A549 (cell line): ENCODE measurements around the gene HINT2.

Source experiments
- BHLHE40 ChIP-seq: IDR thresholded peaks from 2 replicates; pipeline ENCODE4 v1.6.1; 2012; ENCODE audit warnings: low read depth, low read length, inconsistent platforms
- CEBPB ChIP-seq, 2 experiments: fragments of >200 bp in 1 of 2; sonication (Bioruptor Twin) in 1 of 2; formaldehyde crosslinking in 1 of 2; IDR thresholded peaks; 2 replicates each; pipeline ENCODE4 v1.6.1; 2012 to 2016
- EP300 ChIP-seq, 2 experiments: fragments of >200 bp; sonication (Bioruptor Twin); formaldehyde crosslinking; IDR thresholded peaks; 2 replicates in 1 of 2; 3 replicates in 1 of 2; pipeline ENCODE4 v1.6.1; 2016 to 2017
- FOXS1 ChIP-seq: fragments of 250-450 bp; sonication (Bioruptor Pico); IDR thresholded peaks from 2 replicates; pipeline ENCODE4 v1.5.0; 2020; ENCODE audit warnings: mild to moderate bottlenecking, moderate library complexity
- NR3C1 ChIP-seq: fragments of >200 bp; sonication (Bioruptor Twin); formaldehyde crosslinking; IDR thresholded peaks from 3 replicates; pipeline ENCODE4 v1.6.1; 2017
- POLR2A ChIP-seq: IDR thresholded peaks from 2 replicates; pipeline ENCODE4 v1.6.1; 2012; ENCODE audit warnings: mild to moderate bottlenecking, low read length
- SMC3 ChIP-seq: fragments of >200 bp; sonication (Bioruptor Twin); formaldehyde crosslinking; IDR thresholded peaks from 3 replicates; pipeline ENCODE4 v1.6.1; 2018; ENCODE audit warnings: inconsistent platforms
- TF ChIP-seq, protein P1 (sequence below): fragments of >200 bp; sonication (Bioruptor Twin); formaldehyde crosslinking; IDR thresholded peaks from 3 replicates; pipeline ENCODE4 v1.5.1; 2016

DNA sequence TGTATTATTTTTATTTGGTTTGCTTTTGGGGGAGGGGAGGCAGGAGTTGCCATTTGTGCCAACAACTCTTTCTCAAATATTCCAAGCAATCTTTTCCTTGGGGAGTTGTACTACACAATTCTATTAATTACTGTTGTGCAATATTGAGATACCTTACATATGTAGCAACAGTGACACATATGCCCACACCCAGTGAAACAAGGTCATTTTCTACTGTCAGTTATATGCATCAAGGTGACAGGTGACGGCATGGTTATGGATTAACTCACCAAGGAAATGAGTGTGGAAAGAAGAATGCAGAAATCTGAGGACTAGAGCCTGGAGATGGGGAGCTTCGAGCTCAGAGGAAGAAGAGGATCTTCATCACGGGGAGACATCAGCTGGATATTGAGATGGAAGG, 42.9 kb downstream of the HINT2 start:
- no peak for TF ChIP-seq BHLHE40
- TF ChIP-seq, protein P1, sequence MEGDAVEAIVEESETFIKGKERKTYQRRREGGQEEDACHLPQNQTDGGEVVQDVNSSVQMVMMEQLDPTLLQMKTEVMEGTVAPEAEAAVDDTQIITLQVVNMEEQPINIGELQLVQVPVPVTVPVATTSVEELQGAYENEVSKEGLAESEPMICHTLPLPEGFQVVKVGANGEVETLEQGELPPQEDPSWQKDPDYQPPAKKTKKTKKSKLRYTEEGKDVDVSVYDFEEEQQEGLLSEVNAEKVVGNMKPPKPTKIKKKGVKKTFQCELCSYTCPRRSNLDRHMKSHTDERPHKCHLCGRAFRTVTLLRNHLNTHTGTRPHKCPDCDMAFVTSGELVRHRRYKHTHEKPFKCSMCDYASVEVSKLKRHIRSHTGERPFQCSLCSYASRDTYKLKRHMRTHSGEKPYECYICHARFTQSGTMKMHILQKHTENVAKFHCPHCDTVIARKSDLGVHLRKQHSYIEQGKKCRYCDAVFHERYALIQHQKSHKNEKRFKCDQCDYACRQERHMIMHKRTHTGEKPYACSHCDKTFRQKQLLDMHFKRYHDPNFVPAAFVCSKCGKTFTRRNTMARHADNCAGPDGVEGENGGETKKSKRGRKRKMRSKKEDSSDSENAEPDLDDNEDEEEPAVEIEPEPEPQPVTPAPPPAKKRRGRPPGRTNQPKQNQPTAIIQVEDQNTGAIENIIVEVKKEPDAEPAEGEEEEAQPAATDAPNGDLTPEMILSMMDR: no peak
- TF ChIP-seq CEBPB (IDR thresholded peaks at IDR 0.05): peak; percentile 56 to 61; a peak in 3 of 4 replicates
- TF ChIP-seq FOXS1: no peak
- TF ChIP-seq POLR2A: no peak
- TF ChIP-seq NR3C1: no peak
- TF ChIP-seq SMC3: no peak
- TF ChIP-seq EP300 (IDR thresholded peaks at IDR 0.05): no peak
